Cardiac fibroblast (primary cell): ENCODE data around the gene METTL26.

ENCODE experiments used
- DNase-seq, 2 donors: peaks; one replicate each; pipeline versions ENCODE4 v3.0.0 to v3.0.0-alpha.2; 2010; ENCODE audit warnings: low read depth in 2 of 2
- H3K4me3 ChIP-seq, 2 donors: replicated peaks in 1 of 2; 1 replicate in 1 of 2; 2 replicates in 1 of 2; pipeline ENCODE4 v1.5.1; 2011; ENCODE audit warnings: low read depth in 2 of 2, low read length in 2 of 2, mild to moderate bottlenecking in 2 of 2, moderate library complexity in 1 of 2
- CTCF ChIP-seq: IDR thresholded peaks from one replicate; pipeline ENCODE4 v1.5.1; 2011; ENCODE audit warnings: low read depth, mild to moderate bottlenecking, low read length, inconsistent platforms

Gene METTL26

GRCh38 chr16:669666-670065 lies 33.6 kb upstream of the METTL26 start:
- TF ChIP-seq CTCF: no peak
- no peak for DNase-seq
- H3K4me3 ChIP-seq: peak overlapping the region in 1 of 2 donors; percentile 3

GRCh38 chr16:668519-669171 lies 32.5 kb upstream of the METTL26 start:
- peak; percentile 12 to 15 for DNase-seq
- peak overlapping the region; percentile 78 to 93 for H3K4me3 ChIP-seq
- no peak for TF ChIP-seq CTCF

GRCh38 chr16:667780-668518 lies 31.8 kb upstream of the METTL26 start, which contains the start of gene RHOT2:
Gene RHOT2 (plus strand): TSS chr16:668132. CDS start chr16:668200, 68 bp downstream.
- peak; percentile 40 for TF ChIP-seq CTCF
- DNase-seq: peak; percentile 90 to 94
- H3K4me3 ChIP-seq: peak within 1 kb of the TSS; percentile 78 to 93

GRCh38 chr16:667113-667779 lies 31.1 kb upstream of the METTL26 start:
- no peak for DNase-seq
- H3K4me3 ChIP-seq: no peak overlapping the region
- no peak for TF ChIP-seq CTCF

- no peak overlapping the region for H3K4me3 ChIP-seq
- TF ChIP-seq CTCF: no peak
- no peak for DNase-seq
Measured at GRCh38 chr16:666572-666971, 30.5 kb upstream of the METTL26 start.

GRCh38 chr16:662597-662996 lies 26.5 kb upstream of the METTL26 start:
- TF ChIP-seq CTCF: no peak

More at GRCh38 chr16:662597-662996, 26.5 kb upstream of the METTL26 start:
- no peak overlapping the region for H3K4me3 ChIP-seq
- DNase-seq: no peak
